Neutrophil (primary cell): Measurements from ENCODE around the gene SLC39A11.

Source experiments
- H3K27ac ChIP-seq: fragments of 200-600 bp; sonication (generic); 2 replicates; pipeline ENCODE4 v1.5.1; 2016; ENCODE audit warnings: mild to moderate bottlenecking, moderate library complexity
- H3K27me3 ChIP-seq: fragments of 200-600 bp; sonication (generic); 2 replicates; pipeline ENCODE4 v1.6.0; 2016; ENCODE audit warnings: mild to moderate bottlenecking
- H3K36me3 ChIP-seq: fragments of 200-600 bp; sonication (generic); 2 replicates; pipeline ENCODE4 v1.5.1; 2017
- H3K4me1 ChIP-seq, 2 experiments: fragments of 200-600 bp in 1 of 2; sonication (generic) in 1 of 2; 1 replicate in 1 of 2; 2 replicates in 1 of 2; pipeline versions ENCODE4 v1.5.1 to v1.6.1; 2013 to 2016; ENCODE audit warnings: low read depth in 1 of 2, low read length in 1 of 2, mild to moderate bottlenecking in 1 of 2, moderate library complexity in 1 of 2; ENCODE audit not compliant: control insufficient read depth in 1 of 2, insufficient read depth in 1 of 2
- H3K4me3 ChIP-seq, 2 experiments: fragments of 200-600 bp in 1 of 2; sonication (generic) in 1 of 2; 1 replicate in 1 of 2; 2 replicates in 1 of 2; pipeline ENCODE4 v1.5.1; 2013 to 2016; ENCODE audit warnings: low read depth in 1 of 2, low read length in 1 of 2, mild to moderate bottlenecking in 1 of 2, moderate library complexity in 1 of 2
- H3K9me3 ChIP-seq: fragments of 200-600 bp; sonication (generic); 2 replicates; pipeline ENCODE4 v1.5.1; 2016
- TF ChIP-seq, protein P1 (sequence below): fragments of 200-600 bp; sonication (generic); IDR thresholded peaks from 2 replicates; pipeline ENCODE4 v1.5.1; 2016; ENCODE audit warnings: antibody characterized with exemption

Gene SLC39A11

GRCh38 chr17:72648702-72649101 lies 443.8 kb downstream of the SLC39A11 start:
- no peaks in the 10 kb centered on the region for H3K27me3 ChIP-seq
- H3K27ac ChIP-seq = no peak overlapping the region
- H3K36me3 ChIP-seq = peaks cover 34% of the 10 kb centered on the region
- H3K4me1 ChIP-seq = peaks cover 4 to 6% of the 10 kb centered on the region in 2 experiments
- H3K4me3 ChIP-seq = no peak overlapping the region
- TF ChIP-seq, protein P1, sequence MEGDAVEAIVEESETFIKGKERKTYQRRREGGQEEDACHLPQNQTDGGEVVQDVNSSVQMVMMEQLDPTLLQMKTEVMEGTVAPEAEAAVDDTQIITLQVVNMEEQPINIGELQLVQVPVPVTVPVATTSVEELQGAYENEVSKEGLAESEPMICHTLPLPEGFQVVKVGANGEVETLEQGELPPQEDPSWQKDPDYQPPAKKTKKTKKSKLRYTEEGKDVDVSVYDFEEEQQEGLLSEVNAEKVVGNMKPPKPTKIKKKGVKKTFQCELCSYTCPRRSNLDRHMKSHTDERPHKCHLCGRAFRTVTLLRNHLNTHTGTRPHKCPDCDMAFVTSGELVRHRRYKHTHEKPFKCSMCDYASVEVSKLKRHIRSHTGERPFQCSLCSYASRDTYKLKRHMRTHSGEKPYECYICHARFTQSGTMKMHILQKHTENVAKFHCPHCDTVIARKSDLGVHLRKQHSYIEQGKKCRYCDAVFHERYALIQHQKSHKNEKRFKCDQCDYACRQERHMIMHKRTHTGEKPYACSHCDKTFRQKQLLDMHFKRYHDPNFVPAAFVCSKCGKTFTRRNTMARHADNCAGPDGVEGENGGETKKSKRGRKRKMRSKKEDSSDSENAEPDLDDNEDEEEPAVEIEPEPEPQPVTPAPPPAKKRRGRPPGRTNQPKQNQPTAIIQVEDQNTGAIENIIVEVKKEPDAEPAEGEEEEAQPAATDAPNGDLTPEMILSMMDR = no peak
- H3K9me3 ChIP-seq = no peaks in the 10 kb centered on the region

GRCh38 chr17:72646176-72646575 lies 446.3 kb downstream of the SLC39A11 start:
- no peaks in the 10 kb centered on the region for H3K9me3 ChIP-seq
- H3K4me1 ChIP-seq = peaks cover 4 to 6% of the 10 kb centered on the region in 2 experiments
- TF ChIP-seq, protein P1 = no peak
- H3K4me3 ChIP-seq = no peak overlapping the region
- peaks cover 32% of the 10 kb centered on the region for H3K36me3 ChIP-seq
- peaks cover 8% of the 10 kb centered on the region for H3K27me3 ChIP-seq
- no peak overlapping the region for H3K27ac ChIP-seq

DNA sequence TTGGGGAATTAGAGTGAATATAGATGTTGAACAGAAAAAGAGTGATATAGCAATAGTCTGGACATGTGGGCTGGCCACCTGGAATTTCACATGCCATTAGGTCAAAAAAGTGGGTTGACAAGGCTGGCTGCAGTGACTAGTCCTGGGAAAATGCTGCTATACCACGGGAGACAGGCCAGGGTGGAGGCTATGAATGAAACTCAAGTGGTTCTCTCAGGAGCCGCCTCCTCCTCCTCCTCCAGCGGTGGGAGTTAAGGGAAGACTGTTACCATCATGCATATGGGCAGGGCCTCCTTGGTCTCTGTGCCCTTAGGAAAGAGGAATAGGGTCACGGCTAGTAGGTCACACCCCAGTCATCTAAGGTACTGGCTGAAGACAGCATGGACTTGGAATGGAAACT lies 448.0 kb downstream of the SLC39A11 start:
- H3K9me3 ChIP-seq = no peaks in the 10 kb centered on the region
- peaks cover 25% of the 10 kb centered on the region for H3K27me3 ChIP-seq
- peaks cover 32% of the 10 kb centered on the region for H3K36me3 ChIP-seq
- TF ChIP-seq, protein P1 = no peak
- peaks cover 4 to 6% of the 10 kb centered on the region in 2 experiments for H3K4me1 ChIP-seq
- H3K27ac ChIP-seq = no peak overlapping the region
- no peak overlapping the region for H3K4me3 ChIP-seq

GRCh38 chr17:72643575-72644216 lies 448.8 kb downstream of the SLC39A11 start:
- no peak overlapping the region for H3K4me3 ChIP-seq
- peaks cover 33% of the 10 kb centered on the region for H3K27me3 ChIP-seq
- peaks cover 4 to 6% of the 10 kb centered on the region in 2 experiments for H3K4me1 ChIP-seq
- no peak overlapping the region for H3K27ac ChIP-seq
- peaks cover 29% of the 10 kb centered on the region for H3K36me3 ChIP-seq
- TF ChIP-seq, protein P1 = no peak
- H3K9me3 ChIP-seq = no peaks in the 10 kb centered on the region

GRCh38 chr17:72642720-72643119 lies 449.8 kb downstream of the SLC39A11 start:
- Histone ChIP-seq H3K27me3 (peaks cover 36% of the 10 kb centered on the region), H3K4me1 (peaks cover 4 to 6% of the 10 kb centered on the region in 2 experiments), H3K36me3 (peaks cover 21% of the 10 kb centered on the region), H3K9me3 (no peaks in the 10 kb centered on the region), H3K27ac (no peak overlapping the region), H3K4me3 (no peak overlapping the region)
- TF ChIP-seq, protein P1 = no peak
